Tibial artery (tissue), 4 donors: ENCODE data around the gene EFEMP1.

Experiments used
- DNase-seq, 2 donors: peaks; one replicate each; pipeline ENCODE4 v3.0.0-alpha.2; 2019
- H3K27ac ChIP-seq, 2 donors: fragments of 200-600 bp; sonication (generic) in 1 of 2; 1 replicate in 1 of 2; 2 replicates in 1 of 2; pipeline ENCODE4 v1.5.1; 2018 to 2019; ENCODE audit warnings: mild to moderate bottlenecking in 1 of 2
- H3K27me3 ChIP-seq, 2 donors: fragments of 200-600 bp; sonication (generic) in 1 of 2; one replicate each; pipeline versions ENCODE4 v1.5.1 to v1.6.0; 2016 to 2019
- H3K36me3 ChIP-seq, 3 donors: fragments of 200-600 bp; sonication (generic) in 2 of 3; one replicate each; pipeline ENCODE4 v1.5.1; 2016 to 2019; ENCODE audit warnings: mild to moderate bottlenecking in 2 of 3
- H3K4me1 ChIP-seq, 4 donors: fragments of 200-600 bp; sonication (generic) in 2 of 4; 1 replicate in 3 of 4; 2 replicates in 1 of 4; pipeline ENCODE4 v1.5.1; 2016 to 2019
- H3K4me3 ChIP-seq, 2 donors: fragments of 200-600 bp; sonication (generic) in 1 of 2; 1 replicate in 1 of 2; 2 replicates in 1 of 2; pipeline ENCODE4 v1.5.1; 2018 to 2019; ENCODE audit warnings: mild to moderate bottlenecking in 2 of 2
- H3K9me3 ChIP-seq, 3 donors: fragments of 200-600 bp; sonication (generic) in 1 of 3; one replicate each; pipeline ENCODE4 v1.5.1; 2016 to 2019
- intact Hi-C: fragments of 100-400 bp; cut with DNase I; formaldehyde crosslinking; loops from one replicate; pipeline ENCODE4 v1.15.0; 2023; ENCODE audit warnings: low total_unique reads
- TF ChIP-seq, protein P1 (sequence below), 2 experiments: fragments of 200-600 bp in 1 of 2; fragments of 450-650 bp in 1 of 2; IDR thresholded peaks; one replicate each; pipeline ENCODE4 v1.5.1; 2017 to 2019; ENCODE audit warnings: antibody characterized with exemption in 2 of 2, mild to moderate bottlenecking in 1 of 2, moderate library complexity in 1 of 2

The EFEMP1 gene

DNA sequence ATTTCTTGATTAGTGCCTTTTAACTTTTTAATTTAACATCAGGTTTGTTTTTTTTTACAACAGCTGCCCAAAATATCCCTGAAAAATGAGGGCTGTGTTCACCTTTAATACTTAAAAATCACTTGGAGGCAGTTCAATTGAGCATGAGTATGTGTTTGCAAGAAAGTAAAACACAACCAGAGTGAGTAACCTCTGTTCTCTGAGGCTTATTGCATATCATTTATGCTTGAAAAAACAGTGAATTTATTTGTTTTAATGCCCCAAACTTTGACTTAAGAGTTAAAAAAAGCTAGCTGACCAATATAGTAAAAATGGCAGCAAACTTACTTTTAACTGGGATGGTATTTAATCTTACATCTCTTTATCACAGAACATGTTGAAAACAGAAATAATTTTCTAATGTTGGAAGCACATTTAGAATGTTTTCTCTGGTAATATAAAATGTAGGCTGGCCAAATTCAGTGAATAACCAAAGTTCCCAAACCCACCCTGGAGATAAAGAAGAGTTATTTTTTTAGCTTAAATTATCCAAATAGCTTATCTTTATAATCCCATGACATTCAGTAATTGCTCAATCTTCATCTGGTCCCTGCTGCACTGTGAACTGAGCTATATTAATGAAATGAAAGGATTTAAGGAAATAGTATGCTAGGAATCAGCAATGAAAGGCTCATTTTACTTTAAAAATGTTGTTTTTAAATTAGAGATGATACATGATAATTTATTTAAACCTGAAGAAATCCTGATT, 24.8 kb upstream of the EFEMP1 start:
- Histone ChIP-seq H3K27me3 (no peaks in the 10 kb centered on the region), H3K4me1 (peaks cover 0 to 15% (median 0%) of the 10 kb centered on the region in 4 donors), H3K4me3 (no peak overlapping the region), H3K27ac (no peak overlapping the region), H3K9me3 (no peaks in the 10 kb centered on the region), H3K36me3 (no peaks in the 10 kb centered on the region)
- TF ChIP-seq, protein P1, sequence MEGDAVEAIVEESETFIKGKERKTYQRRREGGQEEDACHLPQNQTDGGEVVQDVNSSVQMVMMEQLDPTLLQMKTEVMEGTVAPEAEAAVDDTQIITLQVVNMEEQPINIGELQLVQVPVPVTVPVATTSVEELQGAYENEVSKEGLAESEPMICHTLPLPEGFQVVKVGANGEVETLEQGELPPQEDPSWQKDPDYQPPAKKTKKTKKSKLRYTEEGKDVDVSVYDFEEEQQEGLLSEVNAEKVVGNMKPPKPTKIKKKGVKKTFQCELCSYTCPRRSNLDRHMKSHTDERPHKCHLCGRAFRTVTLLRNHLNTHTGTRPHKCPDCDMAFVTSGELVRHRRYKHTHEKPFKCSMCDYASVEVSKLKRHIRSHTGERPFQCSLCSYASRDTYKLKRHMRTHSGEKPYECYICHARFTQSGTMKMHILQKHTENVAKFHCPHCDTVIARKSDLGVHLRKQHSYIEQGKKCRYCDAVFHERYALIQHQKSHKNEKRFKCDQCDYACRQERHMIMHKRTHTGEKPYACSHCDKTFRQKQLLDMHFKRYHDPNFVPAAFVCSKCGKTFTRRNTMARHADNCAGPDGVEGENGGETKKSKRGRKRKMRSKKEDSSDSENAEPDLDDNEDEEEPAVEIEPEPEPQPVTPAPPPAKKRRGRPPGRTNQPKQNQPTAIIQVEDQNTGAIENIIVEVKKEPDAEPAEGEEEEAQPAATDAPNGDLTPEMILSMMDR (IDR thresholded peaks at IDR 0.05): no peak
- no peak for DNase-seq
- intact Hi-C loops: no loop called here

DNA sequence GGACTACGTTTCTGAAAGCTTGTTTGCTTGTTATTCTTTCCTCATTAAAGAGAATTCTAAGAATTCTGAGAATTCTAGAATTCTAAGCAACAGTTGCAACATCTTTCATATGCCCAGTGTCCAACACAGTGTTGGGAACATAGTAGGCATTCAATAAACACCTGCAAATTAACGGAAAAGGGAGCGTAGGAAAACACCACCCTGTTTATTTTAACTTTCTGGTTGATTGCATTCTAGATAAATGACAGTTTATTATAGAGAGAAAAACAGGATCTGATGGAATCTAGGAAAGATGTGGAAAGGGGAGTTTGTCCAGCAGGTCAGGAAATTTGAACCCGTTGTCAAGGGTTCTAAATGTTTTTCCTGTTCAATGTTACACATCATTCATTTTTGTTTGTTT, 24.2 kb upstream of the EFEMP1 start:
- TF ChIP-seq, protein P1 (IDR thresholded peaks at IDR 0.05): no peak
- no peaks in the 10 kb centered on the region for H3K36me3 ChIP-seq
- intact Hi-C loops: no loop called here
- peaks cover 0 to 15% (median 0%) of the 10 kb centered on the region in 4 donors for H3K4me1 ChIP-seq
- H3K4me3 ChIP-seq: no peak overlapping the region
- no peaks in the 10 kb centered on the region for H3K9me3 ChIP-seq
- H3K27ac ChIP-seq: no peak overlapping the region
- H3K27me3 ChIP-seq: no peaks in the 10 kb centered on the region
- DNase-seq: no peak

DNA sequence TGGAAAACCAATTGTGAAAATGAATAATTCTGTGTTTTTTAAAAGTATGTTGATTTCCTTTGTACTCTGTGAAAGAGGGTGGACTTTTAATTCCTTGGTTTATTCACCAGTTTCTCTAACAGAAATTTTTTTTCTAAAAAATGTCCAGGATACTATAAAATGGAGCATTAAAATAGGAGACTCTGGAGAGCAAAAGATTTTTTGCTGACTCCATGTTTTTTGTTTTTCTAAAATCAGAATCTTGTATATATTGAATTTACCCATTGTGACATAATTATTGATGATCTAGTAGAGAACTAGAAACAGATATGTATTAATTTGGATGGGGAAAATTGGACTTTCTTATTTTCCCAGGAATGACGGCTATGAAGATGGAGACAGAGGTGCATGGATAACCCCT, 23.2 kb upstream of the EFEMP1 start:
- no peaks in the 10 kb centered on the region for H3K27me3 ChIP-seq
- intact Hi-C loops: no loop called here
- H3K9me3 ChIP-seq: no peaks in the 10 kb centered on the region
- H3K27ac ChIP-seq: no peak overlapping the region
- H3K4me1 ChIP-seq: peaks cover 0 to 15% (median 0%) of the 10 kb centered on the region in 4 donors
- H3K4me3 ChIP-seq: no peak overlapping the region
- TF ChIP-seq, protein P1 (IDR thresholded peaks at IDR 0.05): no peak
- H3K36me3 ChIP-seq: no peaks in the 10 kb centered on the region
- no peak for DNase-seq

DNA sequence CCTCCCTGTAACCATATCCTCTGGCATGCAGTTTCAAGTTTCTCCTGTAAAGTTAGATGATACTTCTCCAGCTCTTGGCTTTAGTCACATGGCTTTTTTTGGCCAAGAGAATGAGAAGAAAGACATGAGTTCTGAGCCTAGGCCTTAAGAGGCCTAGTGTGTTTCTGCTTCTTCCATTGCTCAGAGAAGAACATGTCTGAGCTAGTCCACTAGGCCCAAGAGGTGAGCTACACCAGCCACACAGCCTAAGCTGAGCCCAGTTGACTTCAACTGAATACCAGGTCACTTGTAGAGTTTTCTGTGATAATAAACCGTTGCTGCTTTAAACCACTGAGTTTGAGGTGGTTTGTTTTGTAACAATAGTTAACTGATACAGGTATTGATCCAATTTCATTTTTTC, 19.9 kb upstream of the EFEMP1 start:
- Histone ChIP-seq H3K4me3 (no peak overlapping the region), H3K36me3 (no peaks in the 10 kb centered on the region), H3K27me3 (no peaks in the 10 kb centered on the region), H3K9me3 (no peaks in the 10 kb centered on the region), H3K27ac (no peak overlapping the region), H3K4me1 (peaks cover 0 to 10% (median 0%) of the 10 kb centered on the region in 4 donors)
- intact Hi-C loops: no loop called here
- DNase-seq: no peak
- TF ChIP-seq, protein P1 (IDR thresholded peaks at IDR 0.05): no peak

DNA sequence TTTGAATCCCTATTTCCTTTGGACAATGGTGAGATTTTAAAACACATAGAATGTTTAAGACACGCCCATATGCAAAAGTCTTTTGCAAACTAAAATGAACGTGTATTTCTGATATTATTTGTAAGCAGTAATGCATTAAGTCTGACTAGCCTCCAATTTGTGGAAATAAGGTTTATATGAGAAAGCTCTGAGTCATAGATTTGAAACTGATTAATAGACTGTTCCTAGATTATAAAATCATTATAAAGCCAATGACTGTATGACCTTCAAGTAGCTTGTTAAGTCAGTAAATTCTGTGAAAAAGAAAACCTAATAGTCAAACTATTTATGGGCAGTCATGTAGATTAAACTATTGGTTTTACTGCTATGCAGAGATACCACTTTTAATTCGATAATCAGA, 12.8 kb upstream of the EFEMP1 start:
- DNase-seq: no peak
- Histone ChIP-seq H3K27ac (no peak overlapping the region), H3K4me3 (no peak overlapping the region), H3K36me3 (no peaks in the 10 kb centered on the region), H3K9me3 (no peaks in the 10 kb centered on the region), H3K4me1 (no peaks in the 10 kb centered on the region), H3K27me3 (no peaks in the 10 kb centered on the region)
- TF ChIP-seq, protein P1 (IDR thresholded peaks at IDR 0.05): no peak
- intact Hi-C loops: no loop called here
